Liver (tissue), 9 donors: Measurements from ENCODE around the gene RPS6KA2. TPM values are rescaled to one million over a fixed set of nuclear protein-coding genes. Genes with fewer than 3 reads are reported as not detected.

Experiments
- DNase-seq: peaks from one replicate; pipeline ENCODE4 v3.0.0-alpha.2; 2017; ENCODE audit warnings: low spot score
- H3K27ac ChIP-seq, 2 donors: one replicate each; pipeline ENCODE4 v1.7.0; 2013; ENCODE audit warnings: inconsistent platforms in 2 of 2, low read length in 2 of 2, control low read depth in 1 of 2, low read depth in 1 of 2, mild to moderate bottlenecking in 1 of 2
- H3K27me3 ChIP-seq, 4 donors: one replicate each; pipeline versions ENCODE4 v1.6.1 to v1.7.0; 2013; ENCODE audit warnings: low read length in 3 of 4, inconsistent platforms in 1 of 4, mild to moderate bottlenecking in 1 of 4, moderate library complexity in 1 of 4; ENCODE audit not compliant: control insufficient read depth in 4 of 4, insufficient read depth in 4 of 4
- H3K36me3 ChIP-seq, 4 donors: one replicate each; pipeline versions ENCODE4 v1.6.1 to v1.7.0; 2013; ENCODE audit warnings: low read length in 3 of 4, mild to moderate bottlenecking in 3 of 4, low read depth in 1 of 4, moderate library complexity in 1 of 4; ENCODE audit not compliant: control insufficient read depth in 4 of 4, insufficient read depth in 3 of 4
- H3K4me1 ChIP-seq, 4 donors: one replicate each; pipeline versions ENCODE4 v1.6.1 to v1.7.0; 2013; ENCODE audit warnings: low read length in 3 of 4, mild to moderate bottlenecking in 3 of 4, moderate library complexity in 1 of 4; ENCODE audit not compliant: control insufficient read depth in 4 of 4, insufficient read depth in 4 of 4
- H3K4me3 ChIP-seq, 3 donors: one replicate each; pipeline versions ENCODE4 v1.6.1 to v1.7.0; 2013; ENCODE audit warnings: low read length in 3 of 3, control low read depth in 1 of 3, low read depth in 1 of 3, mild to moderate bottlenecking in 1 of 3
- H3K9ac ChIP-seq, 2 donors: one replicate each; pipeline ENCODE4 v1.7.0; 2013; ENCODE audit warnings: low read length in 2 of 2, mild to moderate bottlenecking in 2 of 2, moderate library complexity in 2 of 2, control low read depth in 1 of 2, low read depth in 1 of 2
- H3K9me3 ChIP-seq, 4 donors: one replicate each; pipeline versions ENCODE4 v1.6.1 to v1.7.0; 2013; ENCODE audit warnings: low read length in 3 of 4; ENCODE audit not compliant: control insufficient read depth in 4 of 4
- CTCF ChIP-seq: fragments of 150-350 bp; IDR thresholded peaks from 2 replicates; pipeline ENCODE4 v1.5.1; 2017; ENCODE audit warnings: improper control_type of control experiment, low read depth, low read length; ENCODE audit not compliant: missing input control
- EGR1 ChIP-seq, 2 donors: IDR thresholded peaks; 2 replicates each; pipeline ENCODE4 v1.6.1; 2016 to 2018; ENCODE audit warnings: antibody characterized with exemption in 2 of 2, low read depth in 2 of 2
- FOXA1 ChIP-seq: IDR thresholded peaks from 2 replicates; pipeline ENCODE4 v1.6.1; 2016; ENCODE audit warnings: antibody characterized with exemption
- FOXA2 ChIP-seq: IDR thresholded peaks from 2 replicates; pipeline ENCODE4 v1.6.1; 2016; ENCODE audit warnings: antibody characterized with exemption
- GABPA ChIP-seq, 2 donors: IDR thresholded peaks in 1 of 2; conservative IDR thresholded peaks in 1 of 2; 2 replicates each; pipeline ENCODE4 v1.6.1; 2016; ENCODE audit warnings: antibody characterized with exemption in 2 of 2, mild to moderate bottlenecking in 1 of 2, moderate library complexity in 1 of 2
- HNF4A ChIP-seq, 2 donors: conservative IDR thresholded peaks; 2 replicates each; pipeline ENCODE4 v1.6.1; 2016; ENCODE audit warnings: antibody characterized with exemption in 2 of 2, mild to moderate bottlenecking in 2 of 2
- HNF4G ChIP-seq: IDR thresholded peaks from 2 replicates; pipeline ENCODE4 v1.6.1; 2016; ENCODE audit warnings: antibody characterized with exemption
- JUND ChIP-seq, 2 donors: IDR thresholded peaks; 2 replicates each; pipeline ENCODE4 v1.6.1; 2016; ENCODE audit warnings: antibody characterized with exemption in 2 of 2
- MAX ChIP-seq: IDR thresholded peaks from 2 replicates; pipeline ENCODE4 v1.6.1; 2016; ENCODE audit warnings: antibody characterized with exemption
- NR2F2 ChIP-seq: IDR thresholded peaks from 2 replicates; pipeline ENCODE4 v1.6.1; 2016; ENCODE audit warnings: antibody characterized with exemption
- RXRA ChIP-seq, 2 donors: IDR thresholded peaks; 2 replicates each; pipeline ENCODE4 v1.6.1; 2017 to 2018; ENCODE audit warnings: antibody characterized with exemption in 2 of 2, mild to moderate bottlenecking in 1 of 2
- SP1 ChIP-seq: IDR thresholded peaks from 2 replicates; pipeline ENCODE4 v1.6.1; 2018; ENCODE audit warnings: antibody characterized with exemption, mild to moderate bottlenecking
- TAF1 ChIP-seq: conservative IDR thresholded peaks from 2 replicates; pipeline ENCODE4 v1.6.1; 2016; ENCODE audit warnings: antibody characterized with exemption, mild to moderate bottlenecking
- WGBS: extraction: QIAGEN DNeasy Blood & Tissue Kit; methylation state at CpG from one replicate; pipeline ENCODE4 v1.1.7; 2013; 5-methylcytosine and 5-hydroxymethylcytosine counted together
- polyA plus RNA-seq, 2 donors: library from polyadenylated mRNA; stranded (reverse) in 1 of 2; unstranded in 1 of 2; fragments of 200-250 nt in 1 of 2; fragments of >200 nt in 1 of 2; fragmentation: Nextera tagmentation in 1 of 2; extraction: Ambion mirVana in 1 of 2; gene quantifications; one replicate each; pipeline versions ENCODE4 v1.2.1 to v1.2.3, GENCODE V29; 2013 to 2015
- total RNA-seq, 2 donors: library from RNA; depleted of rRNA; stranded (reverse); fragments of >200 nt; gene quantifications; one replicate each; pipeline ENCODE4 v1.2.3, GENCODE V29; 2014
- TF ChIP-seq, protein P1 (sequence below): IDR thresholded peaks from 2 replicates; pipeline ENCODE4 v1.6.1; 2016; ENCODE audit warnings: antibody characterized with exemption, mild to moderate bottlenecking
- TF ChIP-seq, protein P2 (sequence below): IDR thresholded peaks from 2 replicates; pipeline ENCODE4 v1.6.1; 2016; ENCODE audit warnings: antibody characterized with exemption
- TF ChIP-seq, protein P3 (sequence below): IDR thresholded peaks from 2 replicates; pipeline ENCODE4 v1.6.1; 2016; ENCODE audit warnings: antibody characterized with exemption
- donor health status: healthy.
- donor health status: healthy.
- donor health status: healthy.
- donor health status: healthy.
- donor health status: healthy.

RPS6KA2 gene
- total and polyA plus RNA-seq, 4 donors: 2.5 to 9.0 (median 5.0) TPM

DNA sequence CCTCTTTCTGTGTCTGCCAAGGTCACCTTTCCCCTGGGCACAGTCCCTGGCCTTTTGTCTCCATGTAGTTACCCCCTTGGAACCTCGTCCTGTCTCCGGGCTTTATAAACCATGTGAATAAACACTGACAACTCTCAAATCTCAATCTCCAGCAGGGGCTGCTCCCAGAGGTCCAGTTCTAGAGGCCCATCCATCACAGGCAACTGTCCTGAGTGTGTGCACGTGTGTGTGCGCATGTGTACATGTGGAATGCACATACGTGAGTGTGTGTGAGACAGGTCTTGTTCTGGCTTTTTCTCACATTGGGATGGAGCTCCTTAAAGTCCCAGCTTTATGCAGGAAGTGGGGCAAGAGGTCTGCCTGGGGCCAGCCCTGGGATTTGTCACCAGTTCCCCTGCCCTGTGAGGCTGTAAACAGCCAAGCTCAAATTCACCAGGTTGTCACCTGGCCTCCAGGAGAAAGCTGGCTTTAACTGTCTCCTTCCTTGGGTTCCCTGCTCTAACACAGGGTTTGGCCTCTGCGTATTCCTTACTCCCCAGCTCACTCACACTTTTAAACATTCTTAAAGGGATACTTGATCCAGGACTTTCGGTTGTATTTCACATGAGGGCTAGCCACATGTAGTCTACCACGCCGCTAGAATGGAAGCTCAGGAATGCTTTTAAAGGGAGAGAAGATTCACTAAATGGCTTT lies 83.3 kb downstream of the RPS6KA2 start:
- H3K27ac ChIP-seq: no peak overlapping the region
- no peak overlapping the region for H3K9ac ChIP-seq
- H3K4me1 ChIP-seq: no peaks in the 10 kb centered on the region
- H3K9me3 ChIP-seq: no peaks in the 10 kb centered on the region
- H3K36me3 ChIP-seq: no peaks in the 10 kb centered on the region
- DNase-seq: no peak
- H3K27me3 ChIP-seq: no peaks in the 10 kb centered on the region
- TF ChIP-seq MAX (no peak), NR2F2 (no peak), EGR1 (IDR thresholded peaks at IDR 0.05; ENCODE audit: low read depth in 2 of 2) (no peak), TAF1 (no peak), GABPA (IDR thresholded peaks at IDR 0.05 in 1 of 2, conservative IDR thresholded peaks at IDR 0.05 in 1 of 2) (no peak), HNF4A (conservative IDR thresholded peaks at IDR 0.05) (no peak), FOXA2 (no peak), CTCF (no peak)
- TF ChIP-seq, protein P1, sequence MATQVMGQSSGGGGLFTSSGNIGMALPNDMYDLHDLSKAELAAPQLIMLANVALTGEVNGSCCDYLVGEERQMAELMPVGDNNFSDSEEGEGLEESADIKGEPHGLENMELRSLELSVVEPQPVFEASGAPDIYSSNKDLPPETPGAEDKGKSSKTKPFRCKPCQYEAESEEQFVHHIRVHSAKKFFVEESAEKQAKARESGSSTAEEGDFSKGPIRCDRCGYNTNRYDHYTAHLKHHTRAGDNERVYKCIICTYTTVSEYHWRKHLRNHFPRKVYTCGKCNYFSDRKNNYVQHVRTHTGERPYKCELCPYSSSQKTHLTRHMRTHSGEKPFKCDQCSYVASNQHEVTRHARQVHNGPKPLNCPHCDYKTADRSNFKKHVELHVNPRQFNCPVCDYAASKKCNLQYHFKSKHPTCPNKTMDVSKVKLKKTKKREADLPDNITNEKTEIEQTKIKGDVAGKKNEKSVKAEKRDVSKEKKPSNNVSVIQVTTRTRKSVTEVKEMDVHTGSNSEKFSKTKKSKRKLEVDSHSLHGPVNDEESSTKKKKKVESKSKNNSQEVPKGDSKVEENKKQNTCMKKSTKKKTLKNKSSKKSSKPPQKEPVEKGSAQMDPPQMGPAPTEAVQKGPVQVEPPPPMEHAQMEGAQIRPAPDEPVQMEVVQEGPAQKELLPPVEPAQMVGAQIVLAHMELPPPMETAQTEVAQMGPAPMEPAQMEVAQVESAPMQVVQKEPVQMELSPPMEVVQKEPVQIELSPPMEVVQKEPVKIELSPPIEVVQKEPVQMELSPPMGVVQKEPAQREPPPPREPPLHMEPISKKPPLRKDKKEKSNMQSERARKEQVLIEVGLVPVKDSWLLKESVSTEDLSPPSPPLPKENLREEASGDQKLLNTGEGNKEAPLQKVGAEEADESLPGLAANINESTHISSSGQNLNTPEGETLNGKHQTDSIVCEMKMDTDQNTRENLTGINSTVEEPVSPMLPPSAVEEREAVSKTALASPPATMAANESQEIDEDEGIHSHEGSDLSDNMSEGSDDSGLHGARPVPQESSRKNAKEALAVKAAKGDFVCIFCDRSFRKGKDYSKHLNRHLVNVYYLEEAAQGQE: no peak
- TF ChIP-seq, protein P2, sequence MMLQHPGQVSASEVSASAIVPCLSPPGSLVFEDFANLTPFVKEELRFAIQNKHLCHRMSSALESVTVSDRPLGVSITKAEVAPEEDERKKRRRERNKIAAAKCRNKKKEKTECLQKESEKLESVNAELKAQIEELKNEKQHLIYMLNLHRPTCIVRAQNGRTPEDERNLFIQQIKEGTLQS: no peak
- no peak overlapping the region for H3K4me3 ChIP-seq
- 96% methylated on average over 9 of the region's 9 CpGs for WGBS

- TF ChIP-seq, protein P3, sequence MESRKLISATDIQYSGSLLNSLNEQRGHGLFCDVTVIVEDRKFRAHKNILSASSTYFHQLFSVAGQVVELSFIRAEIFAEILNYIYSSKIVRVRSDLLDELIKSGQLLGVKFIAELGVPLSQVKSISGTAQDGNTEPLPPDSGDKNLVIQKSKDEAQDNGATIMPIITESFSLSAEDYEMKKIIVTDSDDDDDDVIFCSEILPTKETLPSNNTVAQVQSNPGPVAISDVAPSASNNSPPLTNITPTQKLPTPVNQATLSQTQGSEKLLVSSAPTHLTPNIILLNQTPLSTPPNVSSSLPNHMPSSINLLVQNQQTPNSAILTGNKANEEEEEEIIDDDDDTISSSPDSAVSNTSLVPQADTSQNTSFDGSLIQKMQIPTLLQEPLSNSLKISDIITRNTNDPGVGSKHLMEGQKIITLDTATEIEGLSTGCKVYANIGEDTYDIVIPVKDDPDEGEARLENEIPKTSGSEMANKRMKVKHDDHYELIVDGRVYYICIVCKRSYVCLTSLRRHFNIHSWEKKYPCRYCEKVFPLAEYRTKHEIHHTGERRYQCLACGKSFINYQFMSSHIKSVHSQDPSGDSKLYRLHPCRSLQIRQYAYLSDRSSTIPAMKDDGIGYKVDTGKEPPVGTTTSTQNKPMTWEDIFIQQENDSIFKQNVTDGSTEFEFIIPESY: no peak
- TF ChIP-seq GABPA (IDR thresholded peaks at IDR 0.05 in 1 of 2, conservative IDR thresholded peaks at IDR 0.05 in 1 of 2): no peak
- TF ChIP-seq, protein P1: no peak
- TF ChIP-seq HNF4G: no peak
- TF ChIP-seq FOXA1: no peak
- no peak for TF ChIP-seq FOXA2
- no peak for TF ChIP-seq TAF1
- TF ChIP-seq JUND (IDR thresholded peaks at IDR 0.05): no peak
- TF ChIP-seq SP1: no peak
- TF ChIP-seq CTCF: no peak
- TF ChIP-seq, protein P2: no peak
- TF ChIP-seq HNF4A (conservative IDR thresholded peaks at IDR 0.05): no peak
- no peak for TF ChIP-seq RXRA (IDR thresholded peaks at IDR 0.05)
- DNase-seq: no peak
- Histone ChIP-seq H3K36me3 (no peaks in the 10 kb centered on the region), H3K4me1 (no peaks in the 10 kb centered on the region), H3K9me3 (no peaks in the 10 kb centered on the region), H3K27ac (no peak overlapping the region), H3K4me3 (no peak overlapping the region), H3K9ac (no peak overlapping the region), H3K27me3 (no peaks in the 10 kb centered on the region)
- WGBS: 78% methylated on average over 4 of the region's 4 CpGs
Observed at GRCh38 chr6:166542580-166542912, 84.5 kb downstream of the RPS6KA2 start.
